ENCODE data around the gene GRID2.
A peak's percentile ranks its signal among the peaks of the same experiment; 100 is the strongest.

Gene GRID2

GRCh38 chr4:93116624-93117023 lies 812.9 kb downstream of the GRID2 start:
- no peak for DNase-seq (ENCODE audit: low spot score in 2 of 2)
- no peak overlapping the region for H3K4me3 ChIP-seq
- H3K36me3 ChIP-seq (replicated peaks) = no peaks in the 10 kb centered on the region
- in situ Hi-C loops (cut with MboI; ENCODE audit: low sequenced_read_pairs) = no loop called here
- no peaks in the 10 kb centered on the region for H3K27me3 ChIP-seq (ENCODE audit: low read depth)
- H3K4me1 ChIP-seq = peaks cover 14% of the 10 kb centered on the region
- no peaks in the 10 kb centered on the region for H3K9me3 ChIP-seq

DNA sequence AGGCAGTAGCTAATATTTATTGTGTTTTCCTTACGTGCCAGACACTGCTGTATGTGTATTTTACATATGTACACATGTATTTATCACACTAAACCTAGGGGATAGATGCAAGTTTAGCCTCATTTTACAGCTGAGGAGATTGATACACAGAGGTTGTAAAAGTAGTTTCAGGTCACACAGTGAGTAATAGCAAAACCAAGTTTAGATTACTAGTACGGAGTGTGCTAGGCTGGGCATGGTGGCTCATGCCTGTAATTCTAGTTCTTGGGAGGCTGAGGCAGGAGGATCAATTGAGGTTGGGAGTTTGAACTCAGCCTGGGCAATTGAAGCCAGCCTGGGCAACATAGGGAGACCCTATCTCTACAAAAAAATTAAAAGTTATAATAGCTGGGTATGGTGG lies 823.7 kb downstream of the GRID2 start:
- Histone ChIP-seq H3K27me3 (ENCODE audit: low read depth) (no peaks in the 10 kb centered on the region), H3K9me3 (no peaks in the 10 kb centered on the region), H3K4me1 (no peaks in the 10 kb centered on the region), H3K4me3 (no peak overlapping the region), H3K36me3 (replicated peaks) (no peaks in the 10 kb centered on the region)
- DNase-seq (ENCODE audit: low spot score in 2 of 2) = no peak
- in situ Hi-C loops (cut with MboI; ENCODE audit: low sequenced_read_pairs) = no loop called here

DNA sequence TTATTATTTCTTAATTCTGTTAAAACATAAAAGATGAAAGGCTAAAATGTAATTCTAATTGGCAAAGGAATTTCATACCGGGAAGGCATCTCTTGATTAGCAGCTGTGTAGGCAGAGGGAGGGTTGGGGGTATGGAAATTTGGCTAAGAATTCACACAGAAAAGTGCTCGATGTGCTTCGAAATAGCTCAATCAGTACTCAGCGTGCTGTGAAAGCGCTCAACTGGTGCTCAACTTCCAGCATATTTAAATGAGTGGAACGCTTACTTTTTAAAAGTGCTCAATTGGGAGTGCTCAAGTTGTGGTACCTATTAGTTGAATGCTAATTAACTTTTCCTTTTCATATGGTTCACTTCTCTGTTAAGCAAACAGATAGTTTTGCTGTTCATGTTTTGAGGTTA lies 828.9 kb downstream of the GRID2 start:
- DNase-seq (ENCODE audit: low spot score in 2 of 2) = no peak
- in situ Hi-C loops (cut with MboI; ENCODE audit: low sequenced_read_pairs) = no loop called here
- H3K4me1 ChIP-seq = no peaks in the 10 kb centered on the region
- H3K4me3 ChIP-seq = no peak overlapping the region
- H3K36me3 ChIP-seq (replicated peaks) = no peaks in the 10 kb centered on the region
- no peaks in the 10 kb centered on the region for H3K27me3 ChIP-seq (ENCODE audit: low read depth)
- no peaks in the 10 kb centered on the region for H3K9me3 ChIP-seq

- no peak overlapping the region for H3K4me3 ChIP-seq
- no peaks in the 10 kb centered on the region; the same call in 1 of the 2 replicates for H3K27me3 ChIP-seq (ENCODE audit: low read depth)
- H3K9me3 ChIP-seq = no peaks in the 10 kb centered on the region
- no peak for DNase-seq (ENCODE audit: low spot score in 2 of 2)
- H3K36me3 ChIP-seq (replicated peaks) = no peaks in the 10 kb centered on the region
- in situ Hi-C loops (cut with MboI; ENCODE audit: low sequenced_read_pairs) = no loop called here
- H3K4me1 ChIP-seq = no peaks in the 10 kb centered on the region
These were observed 835.4 kb downstream of the GRID2 start for GRCh38 chr4:93139118-93139517.

- Histone ChIP-seq H3K9me3 (no peaks in the 10 kb centered on the region), H3K4me1 (peaks cover 9% of the 10 kb centered on the region), H3K4me3 (no peak overlapping the region), H3K36me3 (replicated peaks) (no peaks in the 10 kb centered on the region), H3K27me3 (ENCODE audit: low read depth) (peaks cover 6% of the 10 kb centered on the region; the same call in 1 of the 2 replicates)
- DNase-seq (ENCODE audit: low spot score in 2 of 2) = no peak
- in situ Hi-C loops (cut with MboI; ENCODE audit: low sequenced_read_pairs) = no loop called here
These were observed 840.1 kb downstream of the GRID2 start for GRCh38 chr4:93143902-93144301.

GRCh38 chr4:93144644-93145043 lies 840.9 kb downstream of the GRID2 start:
- no peaks in the 10 kb centered on the region for H3K9me3 ChIP-seq
- in situ Hi-C loops (cut with MboI; ENCODE audit: low sequenced_read_pairs) = no loop called here
- DNase-seq (ENCODE audit: low spot score in 2 of 2) = no peak
- H3K4me3 ChIP-seq = no peak overlapping the region
- H3K27me3 ChIP-seq (ENCODE audit: low read depth) = peaks cover 6% of the 10 kb centered on the region; the same call in 1 of the 2 replicates
- H3K4me1 ChIP-seq = peaks cover 9% of the 10 kb centered on the region
- H3K36me3 ChIP-seq (replicated peaks) = no peaks in the 10 kb centered on the region

DNA sequence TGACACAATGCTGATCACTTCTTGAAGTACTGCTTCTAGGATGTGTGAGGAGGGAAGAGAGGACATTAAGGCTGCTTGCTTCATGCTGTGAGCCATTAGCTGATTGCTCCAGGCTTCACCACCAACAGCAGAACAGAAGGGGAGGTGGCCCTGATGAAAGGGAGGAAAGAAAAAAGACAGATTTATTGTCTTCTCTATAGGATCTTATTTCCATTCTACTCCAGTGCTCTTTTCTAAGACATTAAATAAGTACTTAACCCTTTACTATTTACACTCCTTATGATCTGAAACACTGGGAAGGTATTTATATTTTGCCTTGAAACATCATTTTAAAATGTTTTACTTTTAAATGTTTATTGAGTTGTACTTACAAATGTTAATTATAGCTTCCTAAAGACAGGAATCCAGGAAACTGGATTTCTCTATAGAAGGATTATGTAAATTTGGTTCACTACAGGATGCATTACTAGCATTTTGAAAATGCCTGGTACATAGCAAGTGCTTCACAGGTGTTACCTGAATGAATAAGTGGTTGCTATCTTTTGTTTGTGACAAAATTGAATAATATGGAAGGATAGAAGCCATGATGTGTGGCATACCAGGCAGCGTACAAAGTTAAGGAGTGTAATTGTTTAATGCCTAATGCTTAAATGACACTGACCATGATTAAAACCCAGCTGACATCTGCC lies 843.9 kb downstream of the GRID2 start:
- in situ Hi-C loops (cut with MboI; ENCODE audit: low sequenced_read_pairs) = no loop called here
- DNase-seq (ENCODE audit: low spot score in 2 of 2) = peak; percentile 64 to 91
- Histone ChIP-seq H3K9me3 (no peaks in the 10 kb centered on the region), H3K4me1 (peaks cover 9% of the 10 kb centered on the region), H3K4me3 (no peak overlapping the region), H3K27me3 (ENCODE audit: low read depth) (peaks cover 6% of the 10 kb centered on the region), H3K36me3 (replicated peaks) (no peaks in the 10 kb centered on the region)

DNA sequence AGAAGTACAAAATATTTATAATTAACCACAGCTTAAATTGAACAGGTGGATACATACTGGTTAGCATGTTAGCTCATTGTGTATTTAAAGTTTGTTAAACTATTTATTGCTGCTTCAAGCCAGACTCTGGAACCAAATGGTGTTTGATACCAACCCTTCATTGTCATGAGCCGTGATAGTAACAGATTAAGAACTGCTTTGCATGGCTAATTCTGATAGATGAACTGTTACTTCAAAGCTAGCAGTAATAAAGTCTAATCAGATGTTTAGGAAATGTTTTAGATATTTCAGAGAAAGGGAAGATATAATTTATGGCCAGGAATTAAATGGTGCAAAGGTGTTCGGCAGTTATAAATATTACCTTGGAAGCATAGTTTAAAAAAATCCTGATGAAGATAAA lies 848.7 kb downstream of the GRID2 start:
- H3K27me3 ChIP-seq (ENCODE audit: low read depth) = peaks cover 25% of the 10 kb centered on the region
- peaks cover 5% of the 10 kb centered on the region; the same call in 1 of the 2 replicates for H3K4me1 ChIP-seq
- H3K4me3 ChIP-seq = no peak overlapping the region
- no peak for DNase-seq (ENCODE audit: low spot score in 2 of 2)
- no peaks in the 10 kb centered on the region for H3K9me3 ChIP-seq
- no peaks in the 10 kb centered on the region for H3K36me3 ChIP-seq (replicated peaks)
- in situ Hi-C loops (cut with MboI; ENCODE audit: low sequenced_read_pairs) = no loop called here

DNA sequence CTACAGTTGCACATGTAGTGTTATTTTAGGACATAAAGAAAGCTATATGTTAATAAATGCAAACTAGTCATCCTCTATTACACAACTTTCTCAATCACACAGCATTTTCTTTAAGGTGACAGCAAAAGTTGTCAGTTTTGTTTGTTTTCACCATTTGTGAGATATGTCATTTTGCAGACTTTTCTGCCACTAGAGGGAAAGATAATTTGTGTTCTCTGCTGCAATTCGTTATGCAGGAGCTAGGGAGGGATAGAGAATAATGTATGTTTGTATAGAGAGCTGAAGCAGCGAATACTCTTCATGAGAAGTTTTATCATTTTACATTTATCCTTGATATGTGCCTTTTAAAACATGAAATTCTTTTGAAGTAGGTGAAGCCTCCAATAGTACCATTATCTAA lies 854.2 kb downstream of the GRID2 start:
- no peaks in the 10 kb centered on the region for H3K4me1 ChIP-seq
- DNase-seq (ENCODE audit: low spot score in 2 of 2) = no peak
- H3K4me3 ChIP-seq = no peak overlapping the region
- no peaks in the 10 kb centered on the region for H3K36me3 ChIP-seq (replicated peaks)
- H3K27me3 ChIP-seq (ENCODE audit: low read depth) = peaks cover 22% of the 10 kb centered on the region
- in situ Hi-C loops (cut with MboI; ENCODE audit: low sequenced_read_pairs) = no loop called here
- H3K9me3 ChIP-seq = no peaks in the 10 kb centered on the region

GRCh38 chr4:93168053-93168452 lies 864.3 kb downstream of the GRID2 start:
- Histone ChIP-seq H3K36me3 (replicated peaks) (no peaks in the 10 kb centered on the region), H3K9me3 (no peaks in the 10 kb centered on the region), H3K4me3 (no peak overlapping the region), H3K27me3 (ENCODE audit: low read depth) (no peaks in the 10 kb centered on the region; the same call in 1 of the 2 replicates), H3K4me1 (no peaks in the 10 kb centered on the region)
- no peak for DNase-seq (ENCODE audit: low spot score in 2 of 2)
- in situ Hi-C loops (cut with MboI; ENCODE audit: low sequenced_read_pairs) = no loop called here

- H3K36me3 ChIP-seq (replicated peaks) = no peaks in the 10 kb centered on the region
- DNase-seq (ENCODE audit: low spot score in 2 of 2) = no peak
- no peaks in the 10 kb centered on the region for H3K9me3 ChIP-seq
- no peak overlapping the region for H3K4me3 ChIP-seq
- H3K4me1 ChIP-seq = no peaks in the 10 kb centered on the region
- in situ Hi-C loops (cut with MboI; ENCODE audit: low sequenced_read_pairs) = no loop called here
- no peaks in the 10 kb centered on the region; the same call in 1 of the 2 replicates for H3K27me3 ChIP-seq (ENCODE audit: low read depth)
These were observed 866.2 kb downstream of the GRID2 start for GRCh38 chr4:93169966-93170365.

- Histone ChIP-seq H3K4me1 (no peaks in the 10 kb centered on the region), H3K27me3 (ENCODE audit: low read depth) (no peaks in the 10 kb centered on the region), H3K9me3 (no peaks in the 10 kb centered on the region), H3K36me3 (replicated peaks) (no peaks in the 10 kb centered on the region), H3K4me3 (no peak overlapping the region)
- in situ Hi-C loops (cut with MboI; ENCODE audit: low sequenced_read_pairs) = no loop called here
- no peak for DNase-seq (ENCODE audit: low spot score in 2 of 2)
These were observed 870.8 kb downstream of the GRID2 start for GRCh38 chr4:93174598-93174997.

GRCh38 chr4:93178279-93178678 lies 874.5 kb downstream of the GRID2 start:
- H3K4me1 ChIP-seq = no peaks in the 10 kb centered on the region
- in situ Hi-C loops (cut with MboI; ENCODE audit: low sequenced_read_pairs) = no loop called here
- H3K4me3 ChIP-seq = no peak overlapping the region
- H3K27me3 ChIP-seq (ENCODE audit: low read depth) = no peaks in the 10 kb centered on the region
- H3K36me3 ChIP-seq (replicated peaks) = no peaks in the 10 kb centered on the region
- DNase-seq (ENCODE audit: low spot score in 2 of 2) = no peak
- H3K9me3 ChIP-seq = no peaks in the 10 kb centered on the region

GRCh38 chr4:93179044-93179443 lies 875.3 kb downstream of the GRID2 start:
- in situ Hi-C loops (cut with MboI; ENCODE audit: low sequenced_read_pairs) = no loop called here
- Histone ChIP-seq H3K4me3 (no peak overlapping the region), H3K27me3 (ENCODE audit: low read depth) (no peaks in the 10 kb centered on the region), H3K9me3 (no peaks in the 10 kb centered on the region), H3K36me3 (replicated peaks) (no peaks in the 10 kb centered on the region), H3K4me1 (no peaks in the 10 kb centered on the region)
- DNase-seq (ENCODE audit: low spot score in 2 of 2) = no peak

- H3K9me3 ChIP-seq = no peaks in the 10 kb centered on the region
- H3K4me3 ChIP-seq = no peak overlapping the region
- no peaks in the 10 kb centered on the region for H3K36me3 ChIP-seq (replicated peaks)
- no peak for DNase-seq (ENCODE audit: low spot score in 2 of 2)
- H3K4me1 ChIP-seq = no peaks in the 10 kb centered on the region
- H3K27me3 ChIP-seq (ENCODE audit: low read depth) = no peaks in the 10 kb centered on the region
- in situ Hi-C loops (cut with MboI; ENCODE audit: low sequenced_read_pairs) = no loop called here
These were observed 879.0 kb downstream of the GRID2 start for GRCh38 chr4:93182722-93183121.

All from HAP-1 (cell line).